Liver (tissue), 9 donors: ENCODE measurements around the gene IFRD1. TPM values are rescaled to one million over a fixed set of nuclear protein-coding genes. Genes with fewer than 3 reads are reported as not detected.

Source experiments
- DNase-seq: peaks from one replicate; pipeline ENCODE4 v3.0.0-alpha.2; 2017; ENCODE audit warnings: low spot score
- H3K27ac ChIP-seq, 2 donors: one replicate each; pipeline ENCODE4 v1.7.0; 2013; ENCODE audit warnings: inconsistent platforms in 2 of 2, low read length in 2 of 2, control low read depth in 1 of 2, low read depth in 1 of 2, mild to moderate bottlenecking in 1 of 2
- H3K27me3 ChIP-seq, 4 donors: one replicate each; pipeline versions ENCODE4 v1.6.1 to v1.7.0; 2013; ENCODE audit warnings: low read length in 3 of 4, inconsistent platforms in 1 of 4, mild to moderate bottlenecking in 1 of 4, moderate library complexity in 1 of 4; ENCODE audit not compliant: control insufficient read depth in 4 of 4, insufficient read depth in 4 of 4
- H3K36me3 ChIP-seq, 4 donors: one replicate each; pipeline versions ENCODE4 v1.6.1 to v1.7.0; 2013; ENCODE audit warnings: low read length in 3 of 4, mild to moderate bottlenecking in 3 of 4, low read depth in 1 of 4, moderate library complexity in 1 of 4; ENCODE audit not compliant: control insufficient read depth in 4 of 4, insufficient read depth in 3 of 4
- H3K4me1 ChIP-seq, 4 donors: one replicate each; pipeline versions ENCODE4 v1.6.1 to v1.7.0; 2013; ENCODE audit warnings: low read length in 3 of 4, mild to moderate bottlenecking in 3 of 4, moderate library complexity in 1 of 4; ENCODE audit not compliant: control insufficient read depth in 4 of 4, insufficient read depth in 4 of 4
- H3K4me3 ChIP-seq, 3 donors: one replicate each; pipeline versions ENCODE4 v1.6.1 to v1.7.0; 2013; ENCODE audit warnings: low read length in 3 of 3, control low read depth in 1 of 3, low read depth in 1 of 3, mild to moderate bottlenecking in 1 of 3
- H3K9ac ChIP-seq, 2 donors: one replicate each; pipeline ENCODE4 v1.7.0; 2013; ENCODE audit warnings: low read length in 2 of 2, mild to moderate bottlenecking in 2 of 2, moderate library complexity in 2 of 2, control low read depth in 1 of 2, low read depth in 1 of 2
- H3K9me3 ChIP-seq, 4 donors: one replicate each; pipeline versions ENCODE4 v1.6.1 to v1.7.0; 2013; ENCODE audit warnings: low read length in 3 of 4; ENCODE audit not compliant: control insufficient read depth in 4 of 4
- CTCF ChIP-seq: fragments of 150-350 bp; IDR thresholded peaks from 2 replicates; pipeline ENCODE4 v1.5.1; 2017; ENCODE audit warnings: improper control_type of control experiment, low read depth, low read length; ENCODE audit not compliant: missing input control
- EGR1 ChIP-seq, 2 donors: IDR thresholded peaks; 2 replicates each; pipeline ENCODE4 v1.6.1; 2016 to 2018; ENCODE audit warnings: antibody characterized with exemption in 2 of 2, low read depth in 2 of 2
- FOXA1 ChIP-seq: IDR thresholded peaks from 2 replicates; pipeline ENCODE4 v1.6.1; 2016; ENCODE audit warnings: antibody characterized with exemption
- FOXA2 ChIP-seq: IDR thresholded peaks from 2 replicates; pipeline ENCODE4 v1.6.1; 2016; ENCODE audit warnings: antibody characterized with exemption
- GABPA ChIP-seq, 2 donors: IDR thresholded peaks in 1 of 2; conservative IDR thresholded peaks in 1 of 2; 2 replicates each; pipeline ENCODE4 v1.6.1; 2016; ENCODE audit warnings: antibody characterized with exemption in 2 of 2, mild to moderate bottlenecking in 1 of 2, moderate library complexity in 1 of 2
- HNF4G ChIP-seq: IDR thresholded peaks from 2 replicates; pipeline ENCODE4 v1.6.1; 2016; ENCODE audit warnings: antibody characterized with exemption
- NR2F2 ChIP-seq: IDR thresholded peaks from 2 replicates; pipeline ENCODE4 v1.6.1; 2016; ENCODE audit warnings: antibody characterized with exemption
- REST ChIP-seq: IDR thresholded peaks from 2 replicates; pipeline ENCODE4 v1.6.1; 2016; ENCODE audit warnings: antibody characterized with exemption, mild to moderate bottlenecking
- RXRA ChIP-seq, 2 donors: IDR thresholded peaks; 2 replicates each; pipeline ENCODE4 v1.6.1; 2017 to 2018; ENCODE audit warnings: antibody characterized with exemption in 2 of 2, mild to moderate bottlenecking in 1 of 2
- TAF1 ChIP-seq: conservative IDR thresholded peaks from 2 replicates; pipeline ENCODE4 v1.6.1; 2016; ENCODE audit warnings: antibody characterized with exemption, mild to moderate bottlenecking
- ZBTB33 ChIP-seq: IDR thresholded peaks from 2 replicates; pipeline ENCODE4 v1.6.1; 2016; ENCODE audit warnings: antibody characterized with exemption
- WGBS: extraction: QIAGEN DNeasy Blood & Tissue Kit; methylation state at CpG from one replicate; pipeline ENCODE4 v1.1.7; 2013; 5-methylcytosine and 5-hydroxymethylcytosine counted together
- polyA plus RNA-seq, 2 donors: library from polyadenylated mRNA; stranded (reverse) in 1 of 2; unstranded in 1 of 2; fragments of 200-250 nt in 1 of 2; fragments of >200 nt in 1 of 2; fragmentation: Nextera tagmentation in 1 of 2; extraction: Ambion mirVana in 1 of 2; gene quantifications; one replicate each; pipeline versions ENCODE4 v1.2.1 to v1.2.3, GENCODE V29; 2013 to 2015
- total RNA-seq, 2 donors: library from RNA; depleted of rRNA; stranded (reverse); fragments of >200 nt; gene quantifications; one replicate each; pipeline ENCODE4 v1.2.3, GENCODE V29; 2014
- donor health status: healthy.
- donor health status: healthy.
- donor health status: healthy.
- donor health status: healthy.
- donor health status: healthy.

IFRD1 gene
- total and polyA plus RNA-seq, 4 donors: 7.7 to 35.6 (median 21.1) TPM

- H3K9ac ChIP-seq: no peak overlapping the region
- 74% methylated on average over 5 of the region's 5 CpGs for WGBS
- no peaks in the 10 kb centered on the region for H3K27me3 ChIP-seq
- TF ChIP-seq RXRA (IDR thresholded peaks at IDR 0.05): no peak
- TF ChIP-seq HNF4G: no peak
- TF ChIP-seq ZBTB33: no peak
- no peak for TF ChIP-seq NR2F2
- TF ChIP-seq EGR1 (IDR thresholded peaks at IDR 0.05; ENCODE audit: low read depth in 2 of 2): no peak
- TF ChIP-seq FOXA2: no peak
- TF ChIP-seq GABPA (IDR thresholded peaks at IDR 0.05 in 1 of 2, conservative IDR thresholded peaks at IDR 0.05 in 1 of 2): no peak
- no peak for TF ChIP-seq FOXA1
- H3K4me1 ChIP-seq: no peaks in the 10 kb centered on the region
- H3K36me3 ChIP-seq: no peaks in the 10 kb centered on the region
- DNase-seq: no peak
- no peak overlapping the region for H3K4me3 ChIP-seq
- no peak overlapping the region for H3K27ac ChIP-seq
- H3K9me3 ChIP-seq: no peaks in the 10 kb centered on the region
Observed at GRCh38 chr7:112509402-112509801, 59.1 kb downstream of the IFRD1 start.

GRCh38 chr7:112510001-112510742 lies 59.9 kb downstream of the IFRD1 start:
- Histone ChIP-seq H3K27me3 (no peaks in the 10 kb centered on the region), H3K4me3 (no peak overlapping the region), H3K9ac (no peak overlapping the region), H3K4me1 (no peaks in the 10 kb centered on the region), H3K9me3 (no peaks in the 10 kb centered on the region), H3K36me3 (no peaks in the 10 kb centered on the region), H3K27ac (no peak overlapping the region)
- no peak for DNase-seq
- TF ChIP-seq FOXA2: no peak
- no peak for TF ChIP-seq REST
- no peak for TF ChIP-seq CTCF
- TF ChIP-seq NR2F2: no peak
- TF ChIP-seq ZBTB33: no peak
- no peak for TF ChIP-seq TAF1
- no peak for TF ChIP-seq HNF4G
- TF ChIP-seq RXRA (IDR thresholded peaks at IDR 0.05): no peak
- 73% methylated on average over 5 of the region's 5 CpGs for WGBS
